LNCAP (cell line): ENCODE measurements around the gene CFAP107.

Experiments
- CTCF ChIP-seq: fragments of 450-650 bp; IDR thresholded peaks from 2 replicates; pipeline ENCODE4 v1.5.1; 2017; ENCODE audit warnings: mild to moderate bottlenecking

CFAP107 gene

GRCh38 chr1:12728391-12728790 is 17.6 kb upstream of the CFAP107 start:
- no peak for TF ChIP-seq CTCF

- TF ChIP-seq CTCF: no peak
These were observed 15.8 kb upstream of the CFAP107 start for GRCh38 chr1:12730156-12730555.

GRCh38 chr1:12734651-12735050 is 11.3 kb upstream of the CFAP107 start:
- no peak for TF ChIP-seq CTCF

GRCh38 chr1:12738934-12739333 is 7.1 kb upstream of the CFAP107 start:
- no peak for TF ChIP-seq CTCF

GRCh38 chr1:12739613-12740012 is 6.4 kb upstream of the CFAP107 start:
- TF ChIP-seq CTCF: no peak

- no peak for TF ChIP-seq CTCF
These were observed 4.1 kb upstream of the CFAP107 start for GRCh38 chr1:12741946-12742345.

GRCh38 chr1:12745126-12745991 is 641 bp upstream of the CFAP107 start:
- no peak for TF ChIP-seq CTCF
